GM11168 (cell line): ENCODE results near the gene FIZ1.
"Not testable (repeated sequence)": the region's sequence is repeated elsewhere in the genome, so short reads cannot be mapped to it uniquely, and the experiment has no call there.

Experiments used
- in situ Hi-C: fragments of 300-500 bp; cut with MboI; formaldehyde crosslinking; loops from one replicate; pipeline ENCODE4 v1.12.0; 2022; ENCODE audit warnings: low sequenced_read_pairs; ENCODE audit not compliant: unreplicated experiment

The FIZ1 gene

DNA sequence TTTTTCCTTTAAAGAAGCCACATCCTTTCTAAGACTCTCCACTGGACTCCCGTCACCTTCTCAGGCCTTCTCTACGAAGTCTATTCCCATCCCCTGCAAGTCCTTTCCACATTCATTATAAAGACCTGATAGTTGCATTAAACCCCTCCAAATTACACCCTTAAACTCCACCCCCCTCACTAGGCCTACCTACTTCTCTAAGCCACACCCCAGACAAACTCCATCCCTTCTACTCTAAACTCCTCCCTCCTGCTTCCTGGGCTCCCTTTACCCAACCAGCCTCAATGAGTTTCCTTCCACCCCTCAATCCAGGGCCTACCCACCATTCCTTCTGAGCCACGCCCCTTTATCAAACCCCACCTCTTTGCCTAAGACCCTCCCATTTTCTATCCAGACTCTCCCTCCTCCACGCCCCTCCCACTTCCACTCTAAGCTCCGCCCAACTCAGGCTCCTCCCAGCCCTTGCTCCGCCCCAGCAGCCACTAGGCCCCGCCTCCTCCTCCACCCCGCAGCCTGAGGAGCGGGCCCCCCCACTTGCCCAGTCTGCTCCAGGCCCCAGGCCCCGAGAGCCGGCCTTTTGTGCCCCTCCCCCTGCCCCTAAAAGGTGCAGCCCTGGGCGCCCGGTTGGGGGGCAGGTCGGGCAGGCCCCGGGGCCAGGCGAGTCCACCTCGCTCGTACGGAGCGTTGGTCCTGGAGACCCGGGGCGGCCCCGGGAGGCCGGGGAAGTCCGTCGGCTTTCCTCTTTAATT is 424 bp downstream of the FIZ1 start:
- in situ Hi-C loops = no loop called here

GRCh38 chr19:55598034-55598433 is 1.3 kb downstream of the FIZ1 start:
- in situ Hi-C loops = no loop called here

DNA sequence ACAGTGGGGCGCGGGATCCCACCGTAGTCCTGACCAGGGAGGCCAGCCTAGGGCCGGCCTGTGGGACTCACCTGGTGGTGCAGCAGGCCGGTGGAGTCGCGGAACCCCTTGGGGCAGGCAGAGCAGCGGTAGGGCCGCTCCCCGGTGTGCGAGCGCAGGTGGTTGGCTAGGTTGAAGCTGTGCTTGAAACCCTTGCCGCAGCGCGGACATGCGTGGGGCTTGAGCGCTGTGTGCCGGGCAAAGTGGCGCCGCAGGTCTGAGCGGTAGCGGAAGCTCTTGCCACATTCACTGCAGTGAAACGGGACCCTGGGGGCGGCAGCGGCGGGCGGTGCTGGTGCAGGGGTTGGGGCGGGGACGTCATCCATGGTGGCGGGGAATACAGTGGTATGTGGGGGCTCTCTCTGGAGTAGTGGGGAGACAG is 1.8 kb downstream of the FIZ1 start:
- in situ Hi-C loops = no loop called here

GRCh38 chr19:55596304-55596703 is 3.0 kb downstream of the FIZ1 start:
- in situ Hi-C loops = no loop called here

DNA sequence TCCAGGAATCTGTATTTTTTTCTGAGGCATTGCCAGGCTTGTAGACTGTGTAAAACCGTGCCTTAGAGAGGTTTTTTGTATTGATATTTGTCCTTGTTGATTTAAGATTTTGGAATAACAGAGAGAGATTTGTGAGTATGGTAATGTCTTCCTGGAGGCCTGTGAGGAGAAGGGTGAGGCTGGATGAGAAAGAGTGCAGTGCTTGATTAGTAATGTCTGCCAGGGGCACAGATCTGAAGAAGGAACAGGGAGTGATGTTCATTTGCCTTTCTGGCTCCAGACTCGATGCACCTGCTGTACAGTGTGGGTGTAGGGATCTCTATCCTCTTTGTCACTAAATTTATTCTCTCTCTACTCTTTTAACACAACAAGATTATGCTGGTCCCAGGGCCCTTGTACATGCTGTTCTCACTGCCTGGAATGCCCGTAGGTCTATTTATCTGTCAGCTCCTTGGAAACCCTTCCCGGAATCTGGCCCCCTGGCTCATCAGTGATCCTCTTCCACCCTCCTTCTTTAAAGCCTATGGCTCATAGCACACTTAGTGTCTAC is 4.2 kb downstream of the FIZ1 start:
- in situ Hi-C loops = no loop called here

GRCh38 chr19:55593096-55593772 is 6.1 kb downstream of the FIZ1 start:
- in situ Hi-C loops = no loop called here

DNA sequence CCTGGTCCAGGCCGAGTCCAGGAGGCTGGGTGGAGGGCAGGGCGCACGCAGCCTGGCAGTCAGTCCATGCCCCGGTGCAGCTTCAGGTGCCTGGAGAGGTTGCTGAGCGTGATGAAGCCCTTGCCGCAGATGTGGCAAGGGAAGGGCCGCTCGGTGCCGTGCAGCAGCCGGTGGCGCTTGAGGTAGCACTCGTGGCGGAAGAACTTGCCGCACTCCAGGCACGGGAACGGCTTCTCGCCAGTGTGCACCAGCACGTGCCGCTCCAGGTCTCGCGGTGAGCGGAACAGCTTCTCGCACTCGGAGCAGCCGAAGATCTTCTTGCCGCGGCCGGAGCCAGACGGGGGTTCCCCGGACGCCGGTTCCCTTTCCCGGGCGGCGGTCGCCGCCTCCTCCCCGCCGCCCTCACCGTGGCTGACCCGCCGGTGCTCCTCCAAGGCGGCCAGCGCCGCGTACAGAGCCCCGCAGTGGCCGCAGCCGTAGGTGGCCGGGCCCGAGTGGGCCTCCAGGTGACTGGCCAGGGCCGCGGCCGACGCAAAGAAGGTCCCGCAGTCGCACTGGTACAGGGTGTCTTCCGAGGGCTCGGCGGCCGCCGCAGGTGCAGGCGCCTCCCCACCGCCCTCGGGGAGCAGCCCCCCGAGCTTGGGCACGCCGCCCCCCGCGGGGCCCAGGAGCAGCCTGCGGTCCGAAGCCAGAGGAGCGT is 6.8 kb downstream of the FIZ1 start:
- in situ Hi-C loops = no loop called here

GRCh38 chr19:55591555-55591954 is 7.8 kb downstream of the FIZ1 start:
- in situ Hi-C loops = no loop called here

- in situ Hi-C loops = no loop called here
Measured at GRCh38 chr19:55590617-55591016, 8.7 kb downstream of the FIZ1 start.

GRCh38 chr19:55590109-55590508 is 9.2 kb downstream of the FIZ1 start:
- in situ Hi-C loops = no loop called here

GRCh38 chr19:55588738-55589137 is 10.6 kb downstream of the FIZ1 start:
- in situ Hi-C loops = no loop called here

- in situ Hi-C loops = no loop called here
Measured at GRCh38 chr19:55586976-55587668, 12.2 kb downstream of the FIZ1 start.

GRCh38 chr19:55585658-55586339 is 13.5 kb downstream of the FIZ1 start:
- in situ Hi-C loops = no loop called here

DNA sequence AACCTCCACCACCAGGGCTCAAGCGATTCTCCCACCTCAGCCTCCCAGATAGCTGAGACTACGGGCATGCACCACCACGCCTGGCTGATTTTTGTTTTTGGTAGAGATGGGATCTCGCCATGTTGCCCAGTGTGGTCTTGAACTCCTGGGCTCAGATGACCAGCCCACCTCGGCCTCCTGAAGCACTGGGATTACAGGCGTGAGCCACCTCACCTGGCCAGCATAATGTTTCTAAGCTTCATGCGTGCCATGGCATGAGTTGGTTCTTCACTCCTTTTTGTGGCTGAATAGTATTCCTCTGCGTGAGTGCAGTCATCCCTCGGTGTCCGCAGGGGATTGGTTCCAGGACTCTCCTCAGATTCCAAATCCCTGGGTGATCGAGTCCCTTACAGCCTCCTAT is 14.4 kb downstream of the FIZ1 start:
- in situ Hi-C loops = no loop called here

GRCh38 chr19:55583897-55584296 is 15.4 kb downstream of the FIZ1 start:
- in situ Hi-C loops = not testable (repeated sequence)

- in situ Hi-C loops = not testable (repeated sequence)
Measured at GRCh38 chr19:55582284-55582683, 17.0 kb downstream of the FIZ1 start.

DNA sequence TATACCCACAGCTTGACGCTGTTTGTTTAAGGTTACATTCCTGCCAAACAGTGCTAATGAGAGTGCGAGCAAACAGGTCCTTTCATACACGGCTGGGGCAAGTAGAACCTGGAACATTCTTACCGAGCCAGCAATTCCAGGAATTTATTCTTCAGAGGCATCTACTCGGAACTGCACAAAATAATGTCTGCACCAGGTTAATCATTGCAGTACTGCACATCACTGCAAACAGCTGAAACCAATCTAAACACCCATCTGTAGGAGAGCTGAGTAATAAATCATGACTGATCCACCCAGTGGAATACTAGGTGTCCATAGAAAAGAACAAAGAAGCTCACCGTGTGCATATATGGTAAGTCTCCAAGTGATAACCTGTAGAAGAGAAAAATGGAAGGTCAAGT is 17.5 kb downstream of the FIZ1 start:
- in situ Hi-C loops = no loop called here

DNA sequence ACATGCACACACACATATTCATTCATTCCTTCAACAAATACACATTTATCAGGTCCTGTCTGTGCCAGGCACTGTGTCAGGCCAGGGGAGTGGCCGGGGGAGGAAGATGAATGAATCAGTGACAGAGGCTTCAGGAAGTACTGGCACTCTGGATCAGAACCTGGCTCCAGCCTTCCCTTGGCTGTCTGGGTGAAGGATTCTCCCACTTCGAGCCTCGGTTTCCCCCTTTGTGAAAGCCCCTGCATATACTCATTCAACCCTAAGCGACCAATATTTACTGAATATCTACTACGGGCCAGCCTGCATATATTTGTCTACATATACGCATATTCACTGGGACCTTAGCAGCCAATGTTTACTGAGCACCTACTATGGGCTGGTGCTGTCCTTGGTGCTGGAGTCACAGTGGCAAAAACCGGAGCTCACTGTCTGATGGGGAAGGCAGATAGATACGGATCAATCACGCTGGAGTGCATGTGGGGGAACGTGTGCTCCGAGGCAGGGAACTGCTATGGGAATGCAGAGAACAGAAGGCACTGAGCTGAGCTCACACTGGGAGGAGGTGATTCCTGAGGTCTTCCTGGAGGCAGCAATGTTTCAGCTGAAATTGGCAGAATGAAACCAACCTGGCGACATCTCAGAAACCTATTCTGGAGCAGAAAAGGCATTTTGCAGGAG is 18.0 kb downstream of the FIZ1 start:
- in situ Hi-C loops = no loop called here

- in situ Hi-C loops = no loop called here
Measured at GRCh38 chr19:55580628-55581144, 18.6 kb downstream of the FIZ1 start, which contains the start of gene ZNF579. TSS of gene ZNF579 (minus strand) at chr19:55580848. CDS start at chr19:55579639, 1,209 bp downstream.
